ENCODE data around the gene ANKFY1. TPM values are rescaled to one million over a fixed set of nuclear protein-coding genes. Genes with fewer than 3 reads are reported as not detected.

Gene ANKFY1
- total RNA-seq, 1 experiment from 2014 or later, result 14.5 TPM

DNA sequence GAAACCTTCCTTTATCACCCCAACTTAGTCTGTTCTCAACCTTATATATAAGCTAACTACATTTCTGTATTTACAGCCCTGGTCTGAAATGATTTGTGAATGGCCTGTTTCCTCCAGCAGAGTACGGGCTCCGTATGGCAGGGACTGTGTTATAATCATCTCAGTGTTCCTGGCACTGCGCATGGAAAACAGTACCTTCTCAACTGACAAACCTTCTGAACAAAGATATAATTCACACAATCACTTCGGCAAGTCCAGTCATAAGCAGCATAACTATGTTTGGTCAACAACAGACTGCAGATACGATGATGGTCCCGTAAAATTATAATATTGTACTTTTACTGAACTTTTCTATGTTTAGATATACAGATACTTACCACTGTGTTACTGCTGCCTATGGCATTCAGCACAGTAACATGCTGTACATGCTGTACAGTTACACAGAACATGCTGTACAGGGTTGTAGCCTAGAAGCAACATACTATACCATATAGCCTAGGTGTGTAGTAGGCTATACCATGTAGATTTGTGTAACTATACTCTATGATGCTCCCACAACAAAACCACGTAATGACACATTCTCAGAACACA is 30.0 kb downstream of the ANKFY1 start:
- H3K36me3 ChIP-seq, result peaks cover 8% of the 10 kb centered on the region

DNA sequence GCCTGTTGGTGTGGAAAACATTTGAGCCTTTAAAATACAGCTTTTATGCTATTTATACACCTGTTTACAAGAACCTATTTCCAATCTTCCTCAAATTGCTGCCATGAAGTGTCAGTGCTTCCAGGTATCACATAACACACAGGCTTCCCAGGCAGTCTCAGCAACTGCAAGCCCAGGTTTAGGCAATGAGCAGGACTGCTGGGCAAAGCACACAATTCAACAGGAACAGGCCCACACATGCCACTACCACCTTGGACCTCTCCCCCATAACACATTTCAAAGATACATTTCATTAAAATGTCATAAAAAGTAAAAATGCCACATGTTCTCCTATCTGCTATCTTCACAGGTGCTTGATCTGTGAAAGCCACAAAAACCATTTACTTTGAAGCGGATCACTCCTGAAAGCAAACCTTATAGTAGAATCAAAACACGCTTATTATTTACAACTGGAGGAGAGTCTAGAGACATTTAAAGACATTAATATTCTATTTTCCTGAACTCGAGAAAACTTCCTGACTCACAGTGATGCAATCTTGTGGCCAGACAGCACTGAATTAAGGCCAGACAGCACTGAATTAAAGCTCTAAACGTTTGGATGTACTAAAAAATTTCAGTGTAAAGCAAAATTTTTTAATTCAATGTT is 31.5 kb downstream of the ANKFY1 start:
- H3K36me3 ChIP-seq, result peaks cover 8% of the 10 kb centered on the region
- no peak overlapping the region for H3K4me3 ChIP-seq
- no peaks in the 10 kb centered on the region for H3K27me3 ChIP-seq
- DNase-seq, result peak; percentile 3
- H3K9me3 ChIP-seq, result no peaks in the 10 kb centered on the region

More for the DNA sequence above, 30.0 kb downstream of the ANKFY1 start:
- Histone ChIP-seq H3K9me3 (no peaks in the 10 kb centered on the region), H3K27me3 (no peaks in the 10 kb centered on the region), H3K4me3 (no peak overlapping the region)
- no peak for DNase-seq

DNA sequence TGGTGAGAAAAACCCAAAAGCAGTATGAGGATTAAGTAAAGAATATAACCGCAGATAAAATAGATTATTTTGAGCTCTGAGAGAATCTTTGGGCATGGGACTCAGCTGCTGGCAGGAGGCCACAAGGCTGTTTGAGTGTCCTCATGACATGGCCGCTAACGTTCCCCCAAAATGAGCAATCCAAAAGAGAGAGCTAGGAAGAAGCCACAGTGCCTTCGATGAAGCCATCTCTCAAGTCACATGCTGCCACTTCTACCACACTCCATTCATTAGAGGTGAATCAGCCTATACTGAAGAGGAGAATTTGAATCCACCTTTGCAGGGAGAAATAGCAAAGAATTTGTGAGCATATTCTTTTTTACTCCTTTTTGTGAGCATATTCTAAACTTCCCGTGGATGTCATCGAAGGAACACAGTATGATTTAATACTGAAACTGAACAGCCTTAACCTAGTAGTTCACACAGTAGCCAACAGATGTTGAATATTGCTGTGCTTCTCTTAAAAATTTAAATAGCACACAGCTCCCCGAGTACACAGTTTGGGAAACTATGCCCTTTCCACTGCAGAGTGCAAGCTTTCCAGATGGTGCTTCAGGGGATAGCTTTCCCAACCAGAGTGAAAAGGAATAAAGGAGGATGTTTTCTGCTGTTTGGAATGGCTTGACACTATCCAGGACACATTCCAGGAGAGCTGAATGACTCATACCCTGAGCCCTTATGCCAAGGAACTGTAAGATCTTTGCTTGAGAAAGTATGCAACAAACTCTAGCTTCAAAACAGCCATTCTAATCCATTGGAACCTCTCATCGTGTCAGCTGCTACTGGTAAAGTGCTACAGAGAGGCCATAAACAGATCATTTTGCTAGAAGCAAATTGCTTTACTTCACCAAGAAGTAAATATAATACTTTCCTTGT is 33.9 kb downstream of the ANKFY1 start:
- Histone ChIP-seq H3K9me3 (no peaks in the 10 kb centered on the region), H3K36me3 (no peaks in the 10 kb centered on the region), H3K27me3 (no peaks in the 10 kb centered on the region), H3K4me3 (no peak overlapping the region)
- peak; percentile 62 for DNase-seq

DNA sequence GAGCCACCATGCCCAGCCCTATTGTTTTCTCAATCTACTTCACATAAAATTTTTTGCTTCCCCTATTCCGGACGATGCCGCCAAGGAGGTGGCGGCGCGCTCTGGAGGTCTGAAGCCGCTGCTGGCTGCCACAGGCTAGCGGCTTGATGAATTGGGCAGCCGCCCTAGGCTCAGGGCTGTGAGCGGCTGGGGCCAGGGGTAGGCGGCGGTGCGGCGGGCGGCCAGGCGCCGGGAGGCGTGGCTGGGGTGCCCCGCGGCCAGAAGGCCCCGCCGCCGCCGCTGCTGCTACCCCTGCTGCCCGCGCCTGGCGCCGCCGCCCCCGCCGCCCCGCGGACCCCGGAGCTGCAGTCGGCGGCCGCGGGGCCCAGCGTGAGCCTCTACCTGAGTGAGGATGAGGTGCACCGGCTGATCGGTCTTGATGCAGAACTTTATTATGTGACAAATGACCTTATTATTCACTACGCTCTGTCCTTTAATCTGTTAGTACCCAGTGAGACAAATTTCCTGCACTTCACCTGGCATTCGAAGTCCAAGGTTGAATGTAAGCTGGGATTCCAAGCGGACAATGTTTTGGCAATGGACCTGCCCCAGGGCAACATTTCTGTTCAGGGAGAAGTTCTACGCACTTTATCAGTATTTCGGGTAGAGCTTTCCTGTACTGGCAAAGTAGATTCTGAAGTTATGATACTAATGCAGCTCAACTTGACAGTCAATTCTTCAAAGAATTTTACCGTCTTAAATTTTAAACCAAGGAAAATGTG is 41.7 kb downstream of the ANKFY1 start:
- DNase-seq, result no peak
- Histone ChIP-seq H3K4me3 (no peak overlapping the region), H3K36me3 (peaks cover 8% of the 10 kb centered on the region; the same call in 1 of the 2 replicates), H3K27me3 (no peaks in the 10 kb centered on the region), H3K9me3 (no peaks in the 10 kb centered on the region)

DNA sequence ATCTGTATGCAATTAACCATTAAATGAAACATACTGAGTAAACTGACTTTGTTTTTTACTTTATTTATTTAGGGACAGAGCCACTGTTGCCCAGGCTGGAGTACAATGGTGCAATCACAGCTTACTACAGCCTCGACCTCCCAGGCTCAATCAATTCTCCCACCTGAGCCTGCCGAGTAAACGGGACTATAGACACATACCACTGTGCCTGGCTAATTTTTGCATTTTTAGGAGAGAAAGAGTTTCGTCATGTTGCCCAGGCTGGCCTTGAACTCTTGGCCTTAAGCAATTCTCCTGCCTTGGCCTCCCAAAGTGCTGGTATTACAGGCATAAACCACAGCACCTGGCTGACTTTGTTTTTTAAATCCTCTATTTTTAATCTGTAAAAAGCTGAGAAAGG is 42.6 kb downstream of the ANKFY1 start:
- no peak for DNase-seq
- Histone ChIP-seq H3K4me3 (no peak overlapping the region), H3K9me3 (no peaks in the 10 kb centered on the region), H3K27me3 (no peaks in the 10 kb centered on the region), H3K36me3 (peaks cover 8% of the 10 kb centered on the region; the same call in 1 of the 2 replicates)

DNA sequence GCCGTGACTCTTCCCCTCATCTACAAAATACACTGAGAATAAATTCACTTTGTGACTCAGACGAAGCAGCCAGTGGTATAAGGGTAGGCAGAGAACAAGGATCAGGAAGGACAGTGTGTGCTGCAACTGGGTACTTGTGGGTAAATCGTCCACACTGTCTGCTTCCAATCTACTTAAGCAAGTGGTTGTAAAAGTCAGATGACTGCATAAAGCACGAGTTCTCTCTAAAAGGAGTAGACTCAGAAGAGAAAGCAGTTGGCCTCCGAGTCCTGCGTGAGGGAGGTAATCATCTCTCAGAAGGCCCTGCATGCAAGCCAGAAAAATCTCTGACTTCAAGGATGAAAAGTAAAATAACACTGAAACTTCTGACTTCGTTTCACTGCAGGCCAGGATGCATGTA is 43.1 kb downstream of the ANKFY1 start:
- Histone ChIP-seq H3K27me3 (no peaks in the 10 kb centered on the region), H3K4me3 (no peak overlapping the region), H3K9me3 (no peaks in the 10 kb centered on the region), H3K36me3 (peaks cover 8% of the 10 kb centered on the region)
- no peak for DNase-seq

DNA sequence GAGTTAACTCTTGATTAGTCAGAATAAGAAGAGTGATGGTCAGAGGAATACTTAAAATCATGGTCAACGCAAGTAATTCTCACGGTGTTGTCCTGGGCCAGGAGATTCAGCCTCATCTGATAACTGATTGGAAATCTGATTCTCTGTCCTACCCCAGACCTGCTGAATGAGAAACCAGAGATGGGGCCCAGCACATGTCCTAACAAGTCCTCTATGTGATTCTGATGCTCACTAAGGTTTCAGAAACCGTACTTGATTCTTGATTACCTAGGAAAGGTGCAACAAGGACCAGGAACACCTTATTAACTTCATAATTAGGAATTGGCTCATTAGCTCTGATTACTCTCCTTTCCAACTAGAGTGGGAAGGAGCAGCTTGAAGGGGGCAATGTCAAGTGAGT is 44.5 kb downstream of the ANKFY1 start:
- DNase-seq, result no peak
- Histone ChIP-seq H3K27me3 (no peaks in the 10 kb centered on the region), H3K36me3 (peaks cover 8% of the 10 kb centered on the region), H3K9me3 (no peaks in the 10 kb centered on the region), H3K4me3 (no peak overlapping the region)

DNA sequence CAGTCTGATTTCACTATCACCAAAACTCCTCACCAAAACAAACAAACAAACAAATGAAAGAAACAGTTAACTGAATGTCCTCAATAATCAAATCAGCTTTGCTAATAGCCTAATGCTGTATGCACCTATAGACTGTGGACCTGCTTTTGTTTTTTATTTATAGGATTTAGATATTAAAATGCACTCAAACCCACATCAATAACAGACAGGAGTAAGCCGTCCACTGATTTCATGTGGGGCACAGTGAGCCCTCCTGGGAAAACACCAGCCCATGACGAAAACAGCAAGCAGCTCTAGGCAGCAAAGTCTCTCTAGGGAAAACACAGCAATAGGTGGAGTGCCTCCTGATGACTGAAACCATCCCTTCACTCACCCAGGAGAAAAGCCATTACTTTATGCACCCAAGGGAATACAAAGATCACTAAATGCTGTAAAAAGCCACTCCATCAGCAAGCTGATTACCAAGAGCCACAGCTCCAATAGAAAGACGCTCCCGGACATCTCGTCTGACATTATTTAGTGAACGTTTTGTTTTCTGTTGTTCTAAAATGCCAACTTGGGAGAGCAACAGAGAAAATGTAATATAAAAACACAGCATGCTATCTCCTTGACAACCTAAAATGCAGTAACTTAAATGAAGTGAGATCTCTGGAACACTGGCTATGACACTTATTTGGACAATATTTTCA is 47.8 kb downstream of the ANKFY1 start:
- Histone ChIP-seq H3K27me3 (no peaks in the 10 kb centered on the region), H3K4me3 (no peak overlapping the region), H3K9me3 (no peaks in the 10 kb centered on the region), H3K36me3 (peaks cover 4% of the 10 kb centered on the region)
- no peak for DNase-seq

DNA sequence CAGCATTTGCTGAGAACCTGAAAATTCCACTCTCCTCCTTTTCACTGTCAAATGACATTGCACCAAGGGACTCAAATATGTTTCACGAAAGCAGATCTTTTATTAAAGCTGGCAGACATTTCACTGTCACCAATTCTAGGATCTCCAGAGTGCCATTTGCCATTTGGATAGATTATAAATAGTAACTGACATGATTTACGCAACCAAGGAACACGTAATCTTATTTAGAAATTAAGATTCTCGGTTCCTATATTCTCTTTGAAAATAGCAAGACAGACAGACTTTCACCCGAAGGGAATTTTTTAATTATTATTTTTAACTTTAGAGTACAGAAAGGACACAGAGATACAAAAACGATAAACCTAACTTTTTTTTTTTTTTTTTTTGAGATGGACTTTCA is 49.6 kb downstream of the ANKFY1 start:
- Histone ChIP-seq H3K36me3 (peaks cover 4% of the 10 kb centered on the region), H3K9me3 (no peaks in the 10 kb centered on the region), H3K27me3 (no peaks in the 10 kb centered on the region), H3K4me3 (no peak overlapping the region)
- no peak for DNase-seq

DNA sequence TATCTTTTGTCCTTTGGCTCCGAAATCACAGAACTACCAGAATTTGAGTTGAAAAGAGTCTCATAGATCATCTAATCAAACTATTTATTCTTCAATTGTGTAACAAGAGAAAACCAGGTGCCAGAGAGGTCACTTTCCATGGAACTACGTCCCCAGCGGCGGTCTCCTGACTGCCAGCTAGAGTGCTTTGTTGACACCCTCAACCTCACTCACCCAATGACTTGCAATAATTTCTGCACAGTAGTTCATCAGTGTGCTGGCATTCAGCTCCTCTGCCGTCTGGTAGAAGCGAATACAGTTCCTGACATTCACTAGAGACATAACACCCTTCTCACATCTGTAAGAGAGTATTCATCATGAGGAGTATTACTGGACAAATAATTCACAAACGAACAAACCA is 54.2 kb downstream of the ANKFY1 start:
- peaks cover 11% of the 10 kb centered on the region for H3K36me3 ChIP-seq

DNA sequence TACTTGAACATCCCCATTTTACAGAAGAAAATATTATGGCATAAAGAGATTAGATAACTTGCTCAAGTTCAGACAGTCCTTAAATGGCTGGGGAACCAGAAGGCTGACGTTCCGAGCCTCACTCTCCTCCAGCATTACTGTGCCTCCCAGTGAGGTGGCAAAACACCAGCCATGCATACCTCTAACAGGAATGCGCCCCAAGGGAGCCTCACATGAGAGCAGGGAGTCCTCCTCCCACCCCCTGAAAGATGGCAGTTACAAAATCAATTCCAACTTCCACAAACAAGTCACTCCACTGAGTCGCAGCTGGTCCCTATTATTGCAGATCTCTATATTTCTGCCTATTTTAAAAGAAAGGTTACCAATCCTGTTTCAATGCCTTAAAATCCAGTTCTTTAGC is 55.5 kb downstream of the ANKFY1 start:
- Histone ChIP-seq H3K9me3 (no peaks in the 10 kb centered on the region), H3K36me3 (peaks cover 7% of the 10 kb centered on the region), H3K27me3 (no peaks in the 10 kb centered on the region), H3K4me3 (no peak overlapping the region)
- no peak for DNase-seq

More for the DNA sequence above, 54.2 kb downstream of the ANKFY1 start:
- DNase-seq, result no peak
- Histone ChIP-seq H3K27me3 (no peaks in the 10 kb centered on the region), H3K9me3 (no peaks in the 10 kb centered on the region), H3K4me3 (no peak overlapping the region)

DNA sequence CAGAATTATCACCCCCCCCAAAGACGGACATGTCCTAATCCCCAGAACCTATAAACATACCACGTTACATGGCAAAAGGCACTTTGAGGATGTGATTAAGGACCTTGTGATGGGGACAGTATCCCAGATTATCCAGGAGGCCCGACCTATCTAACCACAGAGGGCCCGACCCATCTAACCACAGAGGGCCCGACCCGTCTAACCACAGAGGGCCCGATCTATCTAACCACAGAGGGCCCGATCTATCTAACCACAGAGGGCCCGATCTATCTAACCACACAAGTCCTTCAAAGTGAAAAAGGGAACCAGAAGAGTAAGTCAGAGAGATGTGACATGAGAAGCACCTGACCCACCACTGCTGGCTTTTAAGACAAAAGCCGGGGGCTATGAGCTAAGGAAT is 56.8 kb downstream of the ANKFY1 start:
- H3K4me3 ChIP-seq, result no peak overlapping the region
- H3K36me3 ChIP-seq, result peaks cover 7% of the 10 kb centered on the region
- no peaks in the 10 kb centered on the region for H3K9me3 ChIP-seq
- no peaks in the 10 kb centered on the region for H3K27me3 ChIP-seq
- DNase-seq, result no peak

DNA sequence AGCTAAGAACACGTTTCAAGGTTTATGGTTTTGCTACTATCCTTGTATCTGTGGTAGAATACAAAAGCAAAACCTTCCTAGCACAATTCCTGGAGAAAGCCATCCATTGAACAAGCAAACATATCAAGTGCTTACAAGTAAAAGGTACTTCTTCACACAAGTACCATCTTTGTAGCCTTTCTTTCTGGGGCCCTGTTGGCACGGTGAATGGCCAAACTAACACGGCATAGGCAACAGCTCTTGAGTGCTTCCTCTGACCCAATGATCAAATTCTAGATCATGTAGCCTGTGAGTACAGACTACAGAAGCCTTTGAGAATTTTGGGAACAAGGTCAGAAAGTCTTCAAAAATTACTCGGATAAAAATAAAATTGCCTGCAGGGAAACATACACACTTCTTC is 57.9 kb downstream of the ANKFY1 start:
- Histone ChIP-seq H3K4me3 (no peak overlapping the region), H3K36me3 (peaks cover 7% of the 10 kb centered on the region)
- DNase-seq, result no peak

DNA sequence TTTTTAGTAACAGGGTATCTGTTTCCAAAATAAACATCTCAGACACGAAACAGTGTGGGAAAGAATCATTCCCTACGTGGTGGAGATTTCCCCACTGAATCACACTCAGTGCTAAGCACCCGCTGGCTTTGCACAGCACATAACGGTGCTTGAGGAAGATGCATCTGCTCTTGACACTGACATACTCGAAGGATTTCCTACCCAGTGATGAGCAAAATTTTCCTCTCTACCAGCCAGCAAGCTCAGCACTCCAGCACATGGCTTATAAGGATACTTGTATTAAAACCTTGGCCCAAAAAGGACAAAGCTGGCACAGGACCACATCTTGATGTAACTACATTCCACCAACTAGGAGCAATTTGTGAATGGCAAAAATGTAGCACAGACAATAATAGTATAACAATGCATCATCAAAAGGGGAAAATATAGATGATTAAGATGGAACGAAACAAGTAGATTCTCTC is 59.0 kb downstream of the ANKFY1 start:
- Histone ChIP-seq H3K9me3 (no peaks in the 10 kb centered on the region), H3K36me3 (peaks cover 7% of the 10 kb centered on the region), H3K27me3 (no peaks in the 10 kb centered on the region), H3K4me3 (no peak overlapping the region)
- DNase-seq, result peak; percentile 93

More for the DNA sequence above, 57.9 kb downstream of the ANKFY1 start:
- Histone ChIP-seq H3K27me3 (no peaks in the 10 kb centered on the region), H3K9me3 (no peaks in the 10 kb centered on the region)

DNA sequence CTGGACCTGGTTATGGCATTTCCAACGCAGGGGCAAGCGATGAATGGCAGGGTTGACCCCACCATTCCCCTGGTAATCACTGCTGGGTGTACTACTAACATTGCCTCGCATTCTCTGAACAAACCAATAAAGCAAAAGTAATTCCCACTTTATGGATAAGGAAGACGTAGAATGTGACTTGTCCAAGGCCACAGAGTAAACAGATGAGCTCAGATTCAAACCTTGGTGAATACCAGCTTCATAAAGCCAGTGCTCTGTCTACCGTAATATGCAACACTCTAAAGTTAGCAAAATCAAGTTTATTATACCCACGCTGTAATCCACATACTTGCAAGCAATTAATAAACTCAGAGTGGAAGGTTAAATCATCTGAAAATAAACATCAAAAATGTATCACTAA is 59.6 kb downstream of the ANKFY1 start:
- Histone ChIP-seq H3K27me3 (no peaks in the 10 kb centered on the region), H3K4me3 (no peak overlapping the region), H3K9me3 (no peaks in the 10 kb centered on the region), H3K36me3 (peaks cover 7% of the 10 kb centered on the region)
- no peak for DNase-seq

DNA sequence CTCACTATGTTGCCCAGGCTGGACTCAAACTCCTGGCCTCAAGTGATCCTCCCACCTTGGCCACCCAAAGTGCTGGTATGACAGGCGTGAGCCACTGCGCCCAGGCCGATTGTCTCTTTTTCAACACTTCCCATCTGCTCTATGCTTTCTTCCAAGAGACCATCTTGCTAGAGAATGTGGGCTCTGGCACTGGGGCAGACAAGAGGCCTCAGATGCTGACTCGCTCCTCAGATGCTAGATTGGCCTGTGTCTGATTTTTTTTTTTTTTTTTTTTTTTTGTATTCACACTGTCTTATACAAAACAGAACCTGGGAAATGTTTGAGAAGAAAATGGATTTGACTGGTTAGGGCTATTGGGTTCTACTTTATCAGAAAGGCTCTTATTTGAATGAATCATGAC is 62.6 kb downstream of the ANKFY1 start:
- peak; percentile 27 for DNase-seq
- no peak overlapping the region for H3K4me3 ChIP-seq
- no peaks in the 10 kb centered on the region for H3K9me3 ChIP-seq
- no peaks in the 10 kb centered on the region for H3K27me3 ChIP-seq
- peaks cover 7% of the 10 kb centered on the region for H3K36me3 ChIP-seq

Measured in MG63 (cell line).